SK-N-SH treated with all-trans-retinoic acid at 6 μM for 48 hours (cell line): Measurements from ENCODE around the gene ITGBL1.

Source experiments
- CREB5 ChIP-seq: fragments of 250-450 bp; sonication (Bioruptor Pico); IDR thresholded peaks from 2 replicates; pipeline ENCODE4 v1.5.1; 2020; ENCODE audit warnings: low read depth, mild to moderate bottlenecking, moderate library complexity
- CSDC2 ChIP-seq: fragments of 250-450 bp; sonication (Bioruptor Pico); IDR thresholded peaks from 2 replicates; pipeline ENCODE4 v1.5.0; 2020; ENCODE audit warnings: mild to moderate bottlenecking, moderate library complexity
- ISL1 ChIP-seq: fragments of 250-450 bp; sonication (Bioruptor Pico); IDR thresholded peaks from 2 replicates; pipeline ENCODE4 v2.1.2; 2022; ENCODE audit warnings: mild to moderate bottlenecking, moderate library complexity
- PATZ1 ChIP-seq: fragments of 250-450 bp; sonication (Bioruptor Pico); IDR thresholded peaks from 2 replicates; pipeline ENCODE4 v1.8.0; 2020; ENCODE audit warnings: mild to moderate bottlenecking, moderate library complexity, borderline replicate concordance
- POU6F1 ChIP-seq: fragments of 250-450 bp; sonication (Bioruptor Pico); IDR thresholded peaks from 2 replicates; pipeline ENCODE4 v1.8.0; 2021; ENCODE audit warnings: low read depth, mild to moderate bottlenecking, moderate library complexity, borderline replicate concordance
- ZC3H10 ChIP-seq: fragments of 250-450 bp; sonication (Bioruptor Pico); IDR thresholded peaks from 2 replicates; pipeline ENCODE4 v1.5.1; 2021; ENCODE audit warnings: mild to moderate bottlenecking, moderate library complexity

GRCh38 chr13:101624981-101625380, 172.5 kb downstream of the ITGBL1 start:
- no peak for TF ChIP-seq POU6F1
- TF ChIP-seq CREB5 (CRISPR knock-in tag), result no peak
- no peak for TF ChIP-seq ZC3H10 (CRISPR knock-in tag)
- TF ChIP-seq PATZ1 (CRISPR knock-in tag), result no peak
- TF ChIP-seq CSDC2 (CRISPR knock-in tag), result no peak
- TF ChIP-seq ISL1 (CRISPR knock-in tag), result no peak
